Renal cortical epithelial cell (primary cell): Measurements from ENCODE around the gene TMEM106A. TPM values are rescaled to one million over a fixed set of nuclear protein-coding genes. Genes with fewer than 3 reads are reported as not detected.
A peak's percentile ranks its signal among the peaks of the same experiment; 100 is the strongest.
"Not testable (repeated sequence)": the region's sequence is repeated elsewhere in the genome, so short reads cannot be mapped to it uniquely, and the experiment has no call there.

Experiments used
- DNase-seq: peaks from one replicate; pipeline ENCODE4 v3.0.0-alpha.2; 2011; ENCODE audit warnings: low read depth
- total RNA-seq: library from RNA; depleted of rRNA; stranded (reverse); fragments of >200 nt; gene quantifications from 2 replicates; pipeline ENCODE4 v1.2.3, GENCODE V29; 2014

TMEM106A gene
- total RNA-seq, 1 donor from 2014 or later: 2.4 TPM

DNA sequence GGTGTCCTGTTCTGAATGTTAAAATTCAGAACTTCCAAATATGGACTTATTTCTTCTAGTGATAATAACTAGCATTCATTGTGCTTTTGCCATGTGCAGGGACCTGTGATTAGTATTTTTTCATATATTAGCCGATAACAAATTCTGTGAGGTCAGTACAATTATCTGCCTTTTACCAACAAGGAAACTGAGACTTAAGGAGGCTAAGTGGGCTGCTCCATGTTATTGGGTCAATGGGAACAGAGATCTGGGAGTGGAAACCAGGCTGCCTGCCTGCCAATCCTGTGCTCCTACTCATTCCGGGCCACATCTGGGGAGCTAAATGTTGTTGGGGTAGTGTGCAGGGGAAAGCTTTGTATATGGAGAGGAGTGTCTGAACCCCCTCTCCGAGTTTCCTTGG lies 3.7 kb downstream of the TMEM106A start:
- no peak for DNase-seq

DNA sequence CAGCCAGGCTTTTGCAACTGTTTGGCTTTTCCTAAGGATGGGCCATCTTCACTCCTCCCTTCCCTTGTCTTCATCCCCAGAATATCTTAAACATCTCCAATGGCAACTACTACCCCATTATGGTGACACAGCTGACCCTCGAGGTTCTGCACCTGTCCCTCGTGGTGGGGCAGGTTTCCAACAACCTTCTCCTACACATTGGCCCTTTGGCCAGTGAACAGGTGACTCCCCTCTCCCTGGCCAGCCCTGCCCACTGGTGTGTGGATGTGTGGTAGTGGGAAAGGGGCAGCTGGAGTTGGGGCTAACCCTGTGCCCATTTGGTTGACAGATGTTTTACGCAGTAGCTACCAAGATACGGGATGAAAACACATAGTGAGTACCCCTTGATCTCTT lies 4.7 kb downstream of the TMEM106A start:
- no peak for DNase-seq

DNA sequence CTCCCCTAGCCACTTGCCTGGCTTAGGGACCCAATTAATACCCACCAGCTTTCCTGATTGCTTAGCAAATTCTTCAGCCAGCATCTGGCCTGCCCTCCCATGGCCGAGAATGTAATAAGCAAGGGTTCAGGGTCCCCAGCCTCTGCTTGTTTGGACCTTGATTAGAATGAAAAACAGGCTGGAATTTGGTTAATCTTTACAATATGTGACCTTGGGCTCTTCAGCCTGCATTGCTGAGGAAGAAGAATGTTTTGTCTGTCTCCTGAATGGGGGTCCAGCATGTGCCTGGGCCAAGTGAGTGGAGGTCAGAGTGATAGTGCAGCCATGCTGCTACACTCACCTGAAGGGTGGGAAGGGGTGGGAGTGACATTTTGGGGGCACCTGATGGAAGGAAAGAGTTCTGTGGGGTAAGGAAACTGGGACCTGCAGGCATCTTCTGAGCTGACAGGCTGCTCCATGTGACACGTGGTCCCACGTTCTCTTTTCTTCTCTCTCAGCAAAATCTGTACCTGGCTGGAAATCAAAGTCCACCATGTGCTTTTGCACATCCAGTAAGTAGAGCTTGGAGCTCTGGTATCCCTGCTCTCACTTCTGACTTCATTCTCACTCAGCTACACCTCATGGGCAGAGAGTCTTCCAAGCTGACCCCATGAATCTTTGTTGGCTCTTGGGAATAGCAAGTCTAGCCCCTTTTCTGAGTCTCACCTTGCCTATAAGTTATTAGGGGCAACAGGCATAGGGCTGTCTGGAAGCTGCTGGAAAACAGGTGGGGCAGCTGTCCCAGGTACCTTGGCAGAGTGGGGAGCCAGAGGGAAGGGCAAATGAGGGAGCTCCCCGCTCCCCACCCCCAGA lies 5.3 kb downstream of the TMEM106A start:
- DNase-seq: no peak

DNA sequence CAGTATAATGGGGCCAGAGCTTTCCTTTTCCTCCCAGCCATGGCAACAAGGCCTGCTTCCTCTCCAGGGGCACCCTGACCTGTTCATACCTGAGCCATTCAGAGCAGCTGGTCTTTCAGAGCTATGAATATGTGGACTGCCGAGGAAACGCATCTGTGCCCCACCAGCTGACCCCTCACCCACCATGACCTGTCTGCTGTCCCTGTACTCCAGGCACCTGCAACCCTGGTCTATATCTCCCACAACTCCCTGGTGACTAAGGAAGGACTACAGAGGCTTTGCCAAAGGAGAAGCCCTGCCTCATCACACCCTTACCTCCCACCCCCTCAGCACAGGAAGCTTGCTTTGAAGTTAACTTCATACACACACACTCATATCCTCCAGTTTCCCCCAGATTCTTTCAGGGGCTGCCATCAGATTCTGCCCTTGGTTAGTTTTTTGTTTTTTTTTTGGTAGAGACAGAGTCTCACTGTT lies 6.0 kb downstream of the TMEM106A start:
- DNase-seq: no peak

DNA sequence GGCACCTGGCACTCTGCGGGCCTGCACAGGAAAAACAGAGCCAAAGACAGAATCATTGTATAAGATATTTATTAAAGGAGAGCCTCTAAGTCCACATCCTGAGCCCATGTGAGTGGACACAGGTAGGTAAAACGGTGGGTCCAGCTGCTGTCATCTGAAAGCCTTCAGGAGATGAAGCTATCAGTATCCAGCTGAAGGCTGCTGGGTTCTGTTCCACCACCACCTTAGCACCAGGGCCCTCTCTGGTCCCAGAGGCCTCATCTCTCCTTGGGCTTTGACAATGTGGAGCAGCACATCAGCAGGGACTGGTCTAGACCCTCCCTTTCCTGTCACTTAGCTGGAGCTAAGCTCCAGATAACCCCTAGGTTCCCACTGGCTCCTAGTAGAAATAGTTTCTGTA lies 7.3 kb downstream of the TMEM106A start:
- no peak for DNase-seq

DNA sequence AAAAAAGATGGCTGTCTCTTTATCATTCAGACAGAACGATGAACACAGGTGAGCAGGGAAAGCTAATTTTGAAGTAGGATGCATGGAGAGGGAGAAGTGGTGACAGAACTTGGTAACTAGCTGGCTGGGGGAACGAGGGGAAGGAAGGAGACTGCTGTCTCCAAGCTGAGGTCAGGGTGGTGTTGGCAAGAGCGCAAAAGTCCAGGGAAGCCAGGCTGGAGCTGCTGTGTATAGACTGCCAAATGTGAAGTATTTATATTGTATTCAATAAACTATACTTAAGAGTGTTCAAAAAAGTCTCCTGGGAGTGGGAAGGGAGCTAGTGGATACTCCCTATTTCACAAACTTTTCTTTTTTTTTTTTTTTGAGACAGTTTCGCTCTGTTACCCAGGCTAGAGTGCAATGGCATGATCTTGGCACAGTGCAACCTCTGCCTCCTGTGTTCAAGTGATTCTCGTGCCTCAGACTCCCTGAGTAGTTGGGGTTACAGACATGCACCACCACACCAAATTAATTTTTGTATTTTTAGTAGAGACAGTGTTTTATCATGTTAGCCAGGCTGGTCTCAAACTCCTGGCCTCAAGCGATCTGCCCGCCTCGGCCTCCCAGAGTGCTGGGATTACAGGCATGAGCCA lies 8.2 kb downstream of the TMEM106A start:
- no peak for DNase-seq

DNA sequence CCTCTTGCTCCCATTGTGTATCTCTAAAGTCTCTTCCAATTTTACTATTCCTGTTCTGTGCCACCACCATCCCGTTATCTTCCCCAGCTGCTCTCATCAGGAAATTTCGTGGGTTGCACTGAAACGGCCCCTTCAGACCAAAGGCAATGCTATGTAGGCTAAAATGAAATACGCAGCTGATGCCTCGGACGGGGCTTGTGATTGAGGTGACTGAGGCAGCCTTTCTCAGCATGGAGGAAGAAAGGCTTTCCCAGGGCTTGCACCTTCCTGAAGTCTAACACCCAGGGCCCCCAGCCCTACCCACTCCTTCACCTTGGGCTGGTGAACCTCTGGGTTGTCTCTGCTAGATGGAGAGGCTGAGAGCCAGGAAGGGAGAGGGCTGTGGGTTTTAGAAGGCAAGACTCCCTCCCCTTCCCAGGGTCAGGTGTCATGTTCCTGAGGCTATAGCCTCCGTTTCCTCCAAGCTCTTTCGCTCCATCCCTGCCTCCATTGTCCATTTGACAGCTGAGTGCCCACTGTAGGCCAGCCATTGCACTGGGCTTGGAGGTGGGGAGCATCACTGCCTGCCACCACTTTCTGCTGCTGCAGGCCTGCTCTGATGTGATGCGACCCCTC lies 8.9 kb downstream of the TMEM106A start:
- DNase-seq: no peak

DNA sequence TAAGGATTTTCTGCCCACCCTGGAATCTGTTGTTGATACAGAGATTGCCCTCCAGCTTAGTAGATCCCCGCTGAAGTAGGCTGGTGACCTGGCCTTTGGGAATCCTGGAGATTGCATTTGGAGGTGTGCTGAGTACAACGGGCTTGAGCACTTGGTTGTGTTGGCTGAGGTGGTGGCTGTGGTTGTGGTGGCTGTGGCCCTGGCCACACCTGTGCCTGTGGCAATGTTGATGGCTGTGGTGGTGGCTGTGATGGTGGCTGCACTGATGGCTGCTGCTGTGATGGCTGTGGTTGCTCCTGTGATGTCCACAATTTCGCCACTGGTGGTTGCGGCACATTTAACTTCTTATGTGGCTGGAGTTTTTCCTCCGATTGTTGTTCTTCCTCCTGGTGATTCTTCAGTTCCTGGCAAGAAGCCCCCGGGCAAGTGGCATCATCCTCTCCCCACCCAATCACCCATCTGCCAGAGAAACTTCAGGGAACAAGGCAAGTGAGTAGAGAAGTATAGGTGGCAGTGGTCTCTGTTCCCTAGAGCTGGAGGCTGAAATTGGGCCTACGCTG lies 12.6 kb downstream of the TMEM106A start:
- no peak for DNase-seq

DNA sequence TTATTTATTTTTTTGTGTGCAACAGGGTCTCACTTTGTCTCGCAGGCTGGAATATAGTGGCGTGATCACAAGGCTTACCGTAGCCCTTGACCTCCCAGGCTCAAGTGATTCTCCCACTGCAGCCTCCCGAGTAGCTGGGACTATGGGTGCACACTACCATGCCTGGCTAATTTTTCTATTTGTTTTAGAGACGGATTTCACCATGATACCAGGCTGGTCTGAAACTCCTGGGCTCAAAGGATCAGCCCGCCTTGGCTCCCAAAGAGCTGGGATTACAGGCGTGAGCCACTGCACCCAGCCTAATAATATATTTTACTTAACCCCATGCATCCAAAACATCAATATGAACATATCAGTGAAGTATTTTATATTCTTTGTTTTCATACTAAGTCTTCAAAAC lies 14.7 kb downstream of the TMEM106A start:
- DNase-seq: no peak

DNA sequence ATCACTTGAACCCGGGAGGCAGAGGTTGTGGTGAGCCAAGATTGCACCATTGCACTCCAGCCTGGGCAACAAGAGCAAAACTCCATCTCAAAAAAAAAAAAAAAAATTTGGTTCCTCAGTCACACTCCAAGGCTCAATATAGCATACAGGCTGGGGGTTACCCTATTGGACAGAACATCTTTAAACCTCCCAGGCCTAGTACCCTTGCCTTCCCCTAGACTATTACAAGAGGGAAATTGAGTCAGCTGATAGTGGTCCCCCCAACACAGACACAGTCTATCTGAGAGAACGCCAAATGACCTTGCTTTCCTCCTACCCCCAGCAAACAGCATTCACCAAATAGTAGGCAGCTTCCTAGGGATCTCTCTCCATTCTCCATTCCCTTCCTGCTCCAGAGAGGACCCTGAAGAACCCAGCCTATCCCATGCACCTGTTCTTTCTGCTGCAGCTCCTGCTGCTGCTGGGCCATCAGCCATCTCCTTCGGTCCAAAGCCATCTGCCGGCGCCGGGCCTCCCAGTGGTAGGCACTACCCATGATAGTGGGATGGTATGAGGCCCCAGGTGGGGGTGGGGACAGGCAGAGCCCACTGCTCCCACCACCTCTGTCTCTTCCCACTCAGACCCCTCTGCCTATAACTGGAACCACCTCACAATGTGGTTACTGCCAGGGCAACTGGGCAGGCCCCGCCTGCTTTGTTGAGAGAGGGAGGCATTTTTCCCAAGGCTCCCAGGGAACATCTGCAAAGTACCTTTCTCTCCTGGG lies 16.5 kb downstream of the TMEM106A start, which contains the start of gene CCDC200:
TSS of gene CCDC200 (minus strand) at position 604 of the 763 bp plus-strand sequence. CDS start at position 535, 69 bp downstream.
- not testable (repeated sequence) for DNase-seq

DNA sequence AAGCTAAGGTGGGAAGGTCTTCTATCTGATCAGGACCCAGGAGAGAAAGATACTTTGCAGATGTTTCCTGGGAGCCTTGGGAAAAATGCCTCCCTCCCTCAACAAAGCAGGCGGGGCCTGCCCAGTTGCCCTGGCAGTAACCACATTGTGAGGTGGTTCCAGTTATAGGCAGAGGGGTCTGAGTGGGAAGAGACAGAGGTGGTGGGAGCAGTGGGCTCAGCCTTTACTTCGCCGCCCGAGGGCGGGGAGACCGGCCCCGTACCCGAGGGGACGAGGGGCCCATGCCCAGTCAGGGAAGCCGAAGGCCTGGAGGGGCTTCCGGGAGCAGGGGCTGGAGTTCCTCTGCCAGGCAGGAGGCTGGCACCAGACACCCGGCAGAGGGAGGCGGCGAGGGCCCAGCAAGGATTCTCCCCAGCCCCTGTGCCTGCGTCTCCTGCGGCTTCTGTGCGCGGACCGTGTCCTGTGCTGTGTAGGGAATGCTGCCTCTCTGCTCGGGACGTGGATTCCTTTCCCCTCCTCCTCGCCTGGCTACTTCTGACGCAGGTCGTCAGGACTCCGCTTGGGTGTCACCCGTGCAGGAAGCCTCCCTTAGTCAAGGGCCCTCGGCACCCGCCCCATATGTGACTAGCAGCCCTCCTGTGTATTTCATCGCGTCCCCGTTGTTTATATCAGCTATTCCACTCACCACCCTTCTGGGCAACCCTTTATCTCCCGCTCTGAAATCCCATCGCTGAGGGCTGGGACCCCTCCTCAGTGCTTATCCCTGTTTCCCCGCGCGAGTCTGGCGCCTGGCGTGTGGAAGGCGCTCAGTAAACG lies 19.7 kb downstream of the TMEM106A start:
- not testable (repeated sequence) for DNase-seq

DNA sequence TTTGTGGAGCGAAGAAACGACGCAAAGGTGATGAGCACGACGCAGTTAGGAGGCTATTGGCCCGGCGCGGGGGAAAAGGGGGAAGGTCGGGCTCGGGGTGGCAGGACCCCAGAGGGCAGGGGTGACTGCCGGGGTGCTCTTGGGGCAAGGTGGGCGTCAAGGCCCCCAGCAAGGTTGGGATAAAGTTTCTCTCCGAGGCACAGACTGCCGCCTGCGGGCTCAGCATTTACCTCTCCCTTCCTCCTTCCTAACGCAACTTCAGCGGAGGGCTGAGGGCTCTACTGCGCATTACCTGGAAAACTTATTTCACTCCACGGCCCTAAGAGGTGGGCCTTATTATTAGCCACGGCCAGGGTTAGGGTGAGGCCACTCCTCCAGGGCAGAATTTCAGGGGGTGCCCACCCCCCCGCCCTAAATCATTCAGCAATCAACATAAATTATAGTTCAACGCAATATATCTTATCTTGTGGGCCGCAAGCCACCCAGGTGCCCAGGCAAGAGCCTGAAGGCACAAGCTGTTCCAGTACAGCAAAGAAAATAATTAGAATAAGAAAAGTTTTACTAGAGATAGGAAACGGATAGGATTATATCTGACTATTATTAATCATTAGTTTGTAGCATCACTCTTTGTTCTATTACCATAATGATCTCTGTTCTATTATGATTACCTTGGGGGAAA lies 20.5 kb downstream of the TMEM106A start:
- DNase-seq: peak; percentile 39

DNA sequence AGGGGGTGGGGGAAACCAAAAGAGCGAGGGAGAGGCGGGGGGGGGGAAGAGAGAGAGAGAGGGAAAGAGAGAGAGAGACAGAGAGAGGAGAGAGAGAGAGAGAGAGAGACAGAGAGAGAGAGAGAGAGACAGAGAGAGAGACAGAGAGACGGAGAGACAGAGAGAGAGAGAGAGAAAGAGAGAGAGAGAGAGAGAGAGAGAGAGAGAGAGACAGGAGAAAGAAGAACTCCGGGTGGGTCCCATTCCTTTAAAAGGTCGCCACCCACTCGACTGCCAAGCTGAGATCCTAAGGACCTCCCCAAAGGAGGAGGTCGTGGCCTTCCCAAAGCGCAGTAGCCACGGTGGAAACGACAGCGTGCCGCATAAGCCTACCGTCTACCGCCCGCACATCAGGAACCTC lies 21.6 kb downstream of the TMEM106A start:
- not testable (repeated sequence) for DNase-seq

DNA sequence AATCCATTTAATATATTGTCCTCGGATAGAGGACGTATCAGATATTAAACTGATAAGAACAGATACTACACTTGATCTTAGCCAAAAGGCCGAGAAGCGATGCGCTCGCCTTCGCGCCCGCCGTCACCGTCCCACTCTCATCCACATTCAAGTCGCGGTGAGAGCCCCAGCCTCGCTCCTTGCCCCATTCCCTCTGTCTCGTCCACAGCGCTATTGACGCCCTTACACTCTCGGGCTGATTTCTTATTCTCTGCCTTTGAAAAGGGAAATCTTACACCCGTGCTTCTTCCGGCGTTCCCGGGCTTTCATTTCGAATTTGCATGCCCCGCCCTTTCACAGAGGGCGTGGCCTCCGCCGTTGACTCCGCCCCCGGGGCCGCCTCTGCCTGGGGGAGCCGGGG lies 22.2 kb downstream of the TMEM106A start, which contains the start of gene RNU2-1:
TSS of gene RNU2-1 (minus strand) at position 101 of the 400 bp plus-strand sequence.
- DNase-seq: not testable (repeated sequence)

DNA sequence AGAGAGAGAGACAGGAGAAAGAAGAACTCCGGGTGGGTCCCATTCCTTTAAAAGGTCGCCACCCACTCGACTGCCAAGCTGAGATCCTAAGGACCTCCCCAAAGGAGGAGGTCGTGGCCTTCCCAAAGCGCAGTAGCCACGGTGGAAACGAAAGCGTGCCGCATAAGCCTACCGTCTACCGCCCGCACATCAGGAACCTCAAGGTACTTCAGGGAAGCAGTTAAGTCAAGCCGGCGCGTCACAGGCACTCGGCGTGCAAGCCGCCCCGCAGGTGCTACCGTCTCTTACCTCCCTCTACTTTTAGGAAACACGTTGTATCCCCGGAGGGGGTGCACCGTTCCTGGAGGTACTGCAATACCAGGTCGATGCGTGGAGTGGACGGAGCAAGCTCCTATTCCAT lies 27.9 kb downstream of the TMEM106A start:
- DNase-seq: not testable (repeated sequence)

DNA sequence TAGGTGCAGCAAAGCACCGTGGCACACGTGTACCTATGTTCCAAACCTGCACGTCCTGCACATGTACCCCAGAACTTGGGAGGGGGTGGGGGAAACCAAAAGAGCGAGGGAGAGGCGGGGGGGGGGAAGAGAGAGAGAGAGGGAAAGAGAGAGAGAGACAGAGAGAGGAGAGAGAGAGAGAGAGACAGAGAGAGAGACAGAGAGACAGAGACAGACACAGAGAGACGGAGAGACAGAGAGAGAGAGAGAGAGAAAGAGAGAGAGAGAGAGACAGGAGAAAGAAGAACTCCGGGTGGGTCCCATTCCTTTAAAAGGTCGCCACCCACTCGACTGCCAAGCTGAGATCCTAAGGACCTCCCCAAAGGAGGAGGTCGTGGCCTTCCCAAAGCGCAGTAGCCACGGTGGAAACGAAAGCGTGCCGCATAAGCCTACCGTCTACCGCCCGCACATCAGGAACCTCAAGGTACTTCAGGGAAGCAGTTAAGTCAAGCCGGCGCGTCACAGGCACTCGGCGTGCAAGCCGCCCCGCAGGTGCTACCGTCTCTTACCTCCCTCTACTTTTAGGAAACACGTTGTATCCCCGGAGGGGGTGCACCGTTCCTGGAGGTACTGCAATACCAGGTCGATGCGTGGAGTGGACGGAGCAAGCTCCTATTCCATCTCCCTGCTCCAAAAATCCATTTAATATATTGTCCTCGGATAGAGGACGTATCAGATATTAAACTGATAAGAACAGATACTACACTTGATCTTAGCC lies 29.1 kb downstream of the TMEM106A start:
- DNase-seq: not testable (repeated sequence)

DNA sequence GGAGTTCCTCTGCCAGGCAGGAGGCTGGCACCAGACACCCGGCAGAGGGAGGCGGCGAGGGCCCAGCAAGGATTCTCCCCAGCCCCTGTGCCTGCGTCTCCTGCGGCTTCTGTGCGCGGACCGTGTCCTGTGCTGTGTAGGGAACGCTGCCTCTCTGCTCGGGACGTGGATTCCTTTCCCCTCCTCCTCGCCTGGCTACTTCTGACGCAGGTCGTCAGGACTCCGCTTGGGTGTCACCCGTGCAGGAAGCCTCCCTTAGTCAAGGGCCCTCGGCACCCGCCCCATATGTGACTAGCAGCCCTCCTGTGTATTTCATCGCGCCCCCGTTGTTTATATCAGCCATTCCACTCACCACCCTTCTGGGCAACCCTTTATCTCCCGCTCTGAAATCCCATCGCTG lies 34.8 kb downstream of the TMEM106A start:
- DNase-seq: not testable (repeated sequence)
